HG03060 (cell line): ENCODE results near the gene UBE2Q2.
"Not testable (repeated sequence)": the region's sequence is repeated elsewhere in the genome, so short reads cannot be mapped to it uniquely, and the experiment has no call there.

ENCODE experiments used
- ATAC-seq: cut with Tn5 transposase; IDR thresholded peaks from one replicate; pipeline ENCODE4 v1.9.1; 2021; ENCODE audit warnings: low read depth, moderate number of reproducible peaks; ENCODE audit not compliant: unreplicated experiment

The UBE2Q2 gene

DNA sequence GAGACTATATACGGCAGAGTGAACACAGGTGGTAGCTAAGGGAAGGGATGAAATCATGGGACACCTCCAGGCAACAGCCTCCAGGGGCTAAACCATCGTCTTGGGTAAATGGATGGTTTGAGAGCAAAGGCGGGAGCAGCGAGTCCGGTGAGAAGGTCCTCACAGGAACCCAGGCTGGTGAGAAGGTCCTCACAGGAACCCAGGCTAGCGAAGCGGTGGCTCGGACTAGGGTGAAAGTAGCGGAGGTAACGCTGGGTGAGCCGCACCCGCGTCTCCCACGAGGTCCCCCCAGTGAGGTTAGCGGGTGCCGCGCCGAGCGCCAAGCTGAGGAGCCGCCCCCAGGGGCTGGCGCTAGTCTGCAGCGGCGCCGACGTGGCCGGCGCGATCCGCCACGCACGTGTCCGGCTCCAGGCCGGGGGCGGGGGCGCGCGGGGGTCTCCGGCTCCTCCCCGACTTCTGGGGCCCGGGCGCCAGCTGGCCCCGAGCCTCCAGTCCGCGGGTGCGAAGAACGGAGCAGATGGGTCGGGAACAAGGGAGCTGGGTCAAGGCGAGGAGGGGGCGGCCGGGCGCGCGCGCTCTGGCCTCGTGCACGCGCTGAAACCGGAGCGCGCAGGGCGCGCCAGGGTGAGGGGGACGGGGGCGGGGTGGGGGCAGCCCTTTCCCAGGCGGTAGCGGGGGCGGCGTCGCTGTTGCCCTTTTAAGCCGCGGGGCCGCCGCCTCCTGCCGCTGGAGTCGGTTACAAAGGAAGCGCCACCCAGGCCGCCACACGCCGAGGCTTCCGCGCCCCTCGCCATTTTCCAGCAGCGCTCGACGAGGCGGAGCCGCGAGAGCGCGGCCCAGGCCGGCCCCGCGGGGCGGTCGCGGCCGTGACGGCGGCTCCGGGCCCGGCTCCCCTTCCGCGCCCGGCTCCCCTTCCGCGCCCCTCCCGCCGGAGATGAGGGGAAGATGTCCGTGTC, at the start of gene UBE2Q2:
UBE2Q2 (plus strand) TSS at position 726 of the 956 bp plus-strand sequence; CDS start at position 946, 220 bp downstream.
- no peak for ATAC-seq

DNA sequence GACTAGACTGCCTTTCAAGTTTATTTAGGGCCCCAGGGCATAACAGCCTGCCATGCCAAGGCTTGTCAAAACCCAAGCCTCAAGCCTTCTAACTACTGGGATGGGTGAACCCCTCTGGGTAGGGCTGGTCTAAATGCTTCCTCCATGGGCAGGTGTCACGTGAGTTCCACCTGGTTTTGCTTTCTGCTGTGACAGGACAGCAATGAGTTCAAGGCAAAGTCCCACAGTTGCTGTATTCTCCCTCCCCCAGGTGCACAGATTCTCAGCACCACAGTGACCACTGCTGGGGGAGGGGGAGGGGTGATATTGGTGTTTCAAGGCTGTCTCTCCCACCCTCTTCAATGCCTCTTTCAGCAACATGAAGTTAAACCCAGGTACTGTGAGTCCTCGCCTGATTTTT, 46.9 kb upstream of the UBE2Q2 start:
- no peak for ATAC-seq

DNA sequence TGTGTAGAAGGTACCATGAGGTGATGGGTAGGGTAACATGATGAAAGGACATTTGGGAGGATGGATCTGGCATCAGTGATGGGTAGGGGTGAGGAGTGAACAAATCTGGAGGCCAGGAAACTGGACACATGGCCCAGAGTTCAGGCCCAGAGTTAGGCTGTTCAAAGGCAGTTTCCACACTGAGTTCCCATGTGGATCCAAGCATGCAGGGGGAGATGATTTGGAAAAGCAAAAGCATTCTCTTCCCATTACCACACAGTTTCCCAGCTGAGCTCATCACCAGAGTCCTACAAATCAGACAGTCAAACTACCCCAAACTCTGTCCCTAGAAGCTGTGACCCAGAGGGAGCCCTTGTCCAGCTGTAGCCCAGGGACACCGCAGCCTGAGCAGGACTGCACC, 46.1 kb upstream of the UBE2Q2 start:
- ATAC-seq = not testable (repeated sequence)

DNA sequence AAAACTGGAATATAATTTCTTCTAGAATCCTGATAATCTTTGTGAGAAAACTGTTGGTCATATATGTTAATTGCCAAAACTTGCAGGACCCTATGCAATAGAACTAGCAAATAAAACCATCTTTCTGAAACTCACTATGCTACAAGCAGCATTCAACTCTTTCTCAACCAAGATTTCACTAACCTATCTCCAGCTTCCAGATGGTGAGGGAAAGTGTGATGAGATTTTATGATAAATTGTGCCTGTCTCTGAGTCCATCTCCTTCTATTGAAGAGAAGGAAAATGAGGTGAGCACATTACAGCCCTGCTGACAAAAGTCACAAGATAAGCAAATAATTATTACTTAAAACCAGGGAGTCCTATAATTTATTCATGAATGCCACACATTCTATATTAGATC, 44.1 kb upstream of the UBE2Q2 start:
- ATAC-seq = no peak

DNA sequence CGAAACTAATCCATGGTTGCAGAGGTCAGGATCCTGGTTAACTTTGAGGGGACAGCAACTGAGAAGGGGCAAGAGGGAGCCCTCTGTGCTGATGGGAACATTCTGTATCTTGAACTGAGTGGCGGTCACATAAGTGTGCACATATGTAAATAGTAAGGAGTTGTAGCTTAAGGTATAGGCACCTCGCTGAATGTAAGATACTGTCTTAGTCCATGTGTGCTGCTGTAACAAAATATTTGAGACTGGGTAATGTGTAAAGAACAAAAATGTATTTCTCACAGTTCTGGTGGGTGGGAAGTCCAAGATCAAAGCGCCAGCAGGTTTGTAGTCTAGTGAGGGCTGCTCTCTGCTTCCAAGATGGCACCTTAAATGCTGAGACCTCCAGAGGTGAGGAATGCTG, 42.8 kb upstream of the UBE2Q2 start:
- ATAC-seq = not testable (repeated sequence)

DNA sequence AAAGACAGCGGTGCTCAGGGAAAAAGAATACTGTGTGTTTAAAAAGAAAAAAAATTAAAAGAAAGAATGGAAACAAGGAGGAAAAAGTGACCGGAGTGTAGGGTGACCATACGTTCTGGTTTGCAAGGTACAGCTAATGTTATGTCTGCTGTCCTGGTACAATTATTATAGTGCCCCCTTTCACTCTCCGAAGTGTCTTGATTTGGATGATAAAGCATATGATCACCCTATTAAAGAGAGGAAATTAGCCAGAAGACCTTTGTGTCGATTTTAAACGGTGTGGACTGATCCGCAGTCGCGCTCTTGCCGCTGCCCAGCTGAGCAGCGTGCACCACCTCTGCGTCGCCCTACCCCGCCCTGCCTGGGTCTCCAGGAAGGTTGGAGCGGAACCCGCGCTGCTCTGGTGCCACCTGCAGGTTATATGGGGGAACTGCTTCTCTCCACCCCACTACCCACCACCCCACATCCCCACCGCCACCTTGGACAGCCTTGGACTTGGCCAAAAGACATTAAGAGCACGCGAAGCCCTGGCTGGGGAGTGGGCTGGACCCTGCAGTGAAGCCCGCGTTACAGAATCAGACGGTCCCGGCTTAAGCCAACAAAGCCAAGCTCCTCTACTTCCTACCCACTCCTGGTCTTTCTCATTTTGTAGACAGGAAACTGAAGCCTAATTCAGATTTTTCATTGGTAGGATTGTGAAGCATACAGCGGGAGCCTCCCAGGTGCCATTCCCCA, 41.2 kb upstream of the UBE2Q2 start:
- no peak for ATAC-seq

DNA sequence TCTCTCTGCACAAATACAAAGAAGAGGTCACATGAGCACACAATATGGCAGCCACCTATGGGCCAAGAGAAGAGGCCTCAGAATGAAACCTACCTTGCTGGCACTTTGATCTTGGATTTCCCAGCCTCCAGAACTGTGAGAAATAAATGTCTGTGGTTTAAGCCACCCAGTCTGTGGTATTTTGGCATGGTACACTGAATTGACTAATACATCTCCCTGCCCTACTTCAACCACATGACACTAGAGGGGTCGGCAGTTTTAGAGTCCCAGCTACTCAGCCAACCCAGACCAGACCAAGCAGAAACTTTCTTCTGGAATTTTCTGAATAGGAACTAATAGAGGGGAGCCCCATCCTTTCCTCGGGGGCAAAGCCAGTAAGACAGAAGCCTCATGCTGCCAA, 35.8 kb upstream of the UBE2Q2 start:
- ATAC-seq = not testable (repeated sequence)

DNA sequence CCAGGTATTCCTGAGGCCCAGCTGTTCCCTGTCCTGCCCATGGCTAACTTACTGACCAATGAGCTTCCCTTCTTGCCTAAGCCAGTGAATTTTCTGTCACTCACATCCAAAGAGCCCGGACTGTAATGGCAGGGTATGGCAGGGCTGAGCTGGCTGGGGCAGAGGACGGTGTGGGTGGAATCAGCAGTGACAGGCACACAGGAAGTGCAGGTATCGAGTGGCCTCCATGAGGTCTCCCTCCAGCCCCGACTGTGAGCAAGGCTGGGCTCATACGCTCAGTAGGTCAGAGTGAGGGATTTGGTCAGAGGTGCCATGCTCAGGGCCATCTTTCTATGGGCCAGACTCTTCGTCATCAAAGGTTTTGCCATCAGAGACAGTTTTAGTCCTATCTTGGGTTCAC, 35.2 kb upstream of the UBE2Q2 start:
- not testable (repeated sequence) for ATAC-seq

DNA sequence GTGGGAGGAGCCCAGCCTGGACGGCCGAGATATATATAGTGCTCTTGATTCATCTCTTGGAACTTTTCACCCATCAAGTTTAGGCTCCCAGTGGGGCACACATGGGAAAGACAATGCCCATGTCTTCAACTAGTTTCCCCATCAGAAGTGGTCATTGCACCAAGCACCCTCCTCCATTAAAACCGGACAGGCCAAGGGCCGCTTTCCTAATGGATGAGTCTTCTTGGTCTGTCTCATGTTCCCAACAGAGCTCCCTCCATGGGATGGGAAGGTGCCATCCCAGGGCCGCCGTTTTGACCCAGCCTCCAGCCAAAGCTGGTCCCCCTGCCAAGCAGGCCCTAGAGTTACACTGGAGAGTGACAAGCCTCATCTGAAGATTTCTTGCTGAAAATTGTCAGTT, 34.7 kb upstream of the UBE2Q2 start:
- no peak for ATAC-seq

DNA sequence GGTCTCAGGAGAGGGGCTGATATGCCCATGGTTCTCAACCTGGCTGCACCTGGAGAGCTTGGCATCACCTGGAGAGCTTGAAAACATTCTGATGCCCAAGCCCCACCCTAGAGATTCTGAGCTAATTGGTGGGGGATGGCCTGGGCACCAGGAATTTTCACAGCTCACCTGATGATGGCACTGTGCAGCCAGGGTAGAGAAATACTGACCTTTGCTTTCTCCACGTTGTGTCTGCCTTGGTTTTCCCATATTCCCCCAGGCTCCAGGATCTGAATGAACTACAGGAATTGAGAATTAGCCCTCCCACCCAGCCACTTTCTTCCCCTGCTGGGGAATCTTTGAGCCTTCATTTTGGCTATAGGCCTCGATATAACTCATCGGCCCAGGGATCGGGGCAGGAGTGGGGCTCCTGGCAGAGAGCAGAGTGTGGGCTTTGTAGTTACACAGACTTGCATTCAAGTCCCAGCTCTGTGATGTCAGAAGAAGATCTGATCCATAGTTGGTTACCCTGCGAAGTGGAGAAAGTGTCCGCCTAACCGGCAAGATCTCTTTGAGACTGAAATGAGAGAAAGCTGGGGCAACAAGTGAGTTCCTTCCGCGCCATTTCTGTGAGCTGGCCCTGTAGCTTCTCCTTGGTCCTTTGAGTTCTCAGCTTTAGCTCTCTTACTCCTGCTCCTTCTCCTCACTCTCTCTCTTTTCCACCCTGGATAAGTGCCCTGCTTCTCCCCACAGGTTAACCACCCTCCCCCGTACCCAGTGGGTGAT, 33.1 kb upstream of the UBE2Q2 start:
- no peak for ATAC-seq

DNA sequence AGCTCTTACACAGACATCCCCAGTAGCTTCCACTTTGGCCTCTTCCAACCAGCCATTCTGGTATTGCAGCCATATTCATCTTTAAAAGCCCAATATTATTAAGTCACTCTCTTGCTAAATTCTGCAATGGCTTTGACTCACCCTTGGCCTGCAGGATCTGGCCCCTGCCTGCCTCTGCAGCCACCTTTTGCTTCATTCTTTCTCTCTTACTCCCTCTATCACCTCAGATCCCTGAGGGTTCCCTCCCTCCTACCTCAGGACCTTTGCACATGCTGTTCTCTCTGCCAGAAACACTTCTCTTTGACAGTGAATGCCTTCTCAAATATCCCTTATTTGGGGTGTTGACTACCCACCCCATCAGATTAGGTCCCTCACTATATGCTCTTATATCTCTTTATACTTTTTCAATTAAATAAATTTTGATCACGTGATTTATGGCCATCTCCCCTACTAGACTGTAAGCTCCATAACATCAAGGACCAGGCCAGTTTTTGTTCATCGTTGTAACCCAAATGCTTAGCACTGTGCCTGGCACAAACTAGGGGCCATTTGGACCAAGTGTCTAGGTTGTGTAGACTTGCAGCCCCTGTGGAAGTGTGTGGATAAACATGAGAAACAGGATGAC, 32.3 kb upstream of the UBE2Q2 start:
- ATAC-seq = no peak

DNA sequence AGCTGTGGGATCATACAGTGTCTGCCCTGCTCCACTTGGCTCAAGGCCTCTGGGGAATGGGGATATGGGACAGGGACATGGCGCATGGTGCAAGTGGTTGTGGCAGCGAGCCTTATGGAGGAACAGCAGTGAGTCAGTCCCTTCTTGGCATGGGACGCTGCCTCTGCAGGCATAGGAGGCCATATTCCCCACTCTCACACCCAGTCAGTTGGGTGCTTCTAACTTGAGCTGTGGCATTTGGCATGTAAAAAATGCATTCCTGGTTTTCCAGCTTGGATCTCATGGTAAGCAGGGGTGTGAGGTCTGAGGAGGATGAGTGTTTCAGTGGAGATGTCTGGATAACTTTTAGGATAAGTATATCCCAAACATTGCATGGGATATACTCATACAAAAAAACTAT, 31.6 kb upstream of the UBE2Q2 start:
- no peak for ATAC-seq

DNA sequence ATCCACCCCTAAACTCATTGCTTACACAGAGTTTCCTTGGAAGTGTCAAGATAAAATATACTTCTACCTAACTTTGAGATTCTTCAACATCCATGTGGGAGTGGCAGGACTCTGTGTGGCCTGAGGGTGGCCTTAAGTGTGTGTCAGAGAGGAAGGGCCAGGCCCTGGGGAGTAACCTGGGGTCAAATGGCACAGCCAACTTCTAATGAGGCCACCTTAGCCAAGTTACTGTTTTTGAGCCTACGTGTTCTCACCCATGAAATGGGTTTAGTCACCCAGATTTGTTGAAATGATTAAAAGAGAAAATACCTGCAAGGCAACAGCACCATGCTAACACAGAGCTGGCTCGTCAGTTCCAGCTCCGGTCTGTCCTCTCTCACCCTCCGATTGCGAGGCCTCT, 28.5 kb upstream of the UBE2Q2 start:
- no peak for ATAC-seq

DNA sequence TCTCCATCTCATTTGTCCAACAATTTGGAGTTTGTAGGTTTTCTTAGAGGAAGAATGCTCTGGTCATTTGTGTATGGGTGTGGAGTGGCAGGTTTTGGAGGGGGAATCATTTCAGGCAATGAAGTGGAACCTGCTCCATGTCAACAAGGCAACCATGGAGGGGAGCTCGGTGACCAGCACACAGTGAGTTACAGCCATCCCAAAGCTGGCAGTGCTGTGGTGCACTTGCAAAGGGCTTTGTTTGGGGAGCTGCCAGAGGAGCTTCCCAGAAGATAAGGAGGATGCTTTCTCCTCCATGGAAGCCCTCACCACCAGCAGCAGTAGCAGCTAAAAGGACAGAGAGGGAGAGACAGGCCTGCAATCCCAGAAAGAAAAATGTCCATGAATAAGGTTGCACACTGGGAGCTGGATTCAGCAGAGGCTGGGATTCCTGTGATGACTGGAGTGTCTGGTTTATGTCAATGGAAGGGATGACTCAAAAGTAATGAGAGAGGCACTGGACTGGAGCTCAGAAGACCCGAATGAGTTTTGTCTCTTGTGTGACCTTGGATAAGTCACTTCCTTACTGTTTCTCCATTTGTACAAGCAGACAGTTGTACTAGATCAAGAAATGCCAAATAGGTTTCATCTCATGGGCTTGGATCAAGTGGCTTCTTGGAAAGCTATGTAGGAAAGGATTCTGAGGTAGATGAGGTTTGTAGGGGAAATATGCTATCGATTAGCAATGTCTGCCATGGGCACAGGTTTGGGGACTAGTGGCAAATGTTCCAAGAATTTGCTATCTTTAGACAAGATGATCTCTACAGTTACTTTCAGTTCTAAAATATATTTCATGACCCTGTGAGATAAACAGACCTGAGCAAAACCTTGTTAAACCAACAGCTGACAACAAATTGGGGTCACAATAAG, 27.2 kb upstream of the UBE2Q2 start:
- no peak for ATAC-seq

DNA sequence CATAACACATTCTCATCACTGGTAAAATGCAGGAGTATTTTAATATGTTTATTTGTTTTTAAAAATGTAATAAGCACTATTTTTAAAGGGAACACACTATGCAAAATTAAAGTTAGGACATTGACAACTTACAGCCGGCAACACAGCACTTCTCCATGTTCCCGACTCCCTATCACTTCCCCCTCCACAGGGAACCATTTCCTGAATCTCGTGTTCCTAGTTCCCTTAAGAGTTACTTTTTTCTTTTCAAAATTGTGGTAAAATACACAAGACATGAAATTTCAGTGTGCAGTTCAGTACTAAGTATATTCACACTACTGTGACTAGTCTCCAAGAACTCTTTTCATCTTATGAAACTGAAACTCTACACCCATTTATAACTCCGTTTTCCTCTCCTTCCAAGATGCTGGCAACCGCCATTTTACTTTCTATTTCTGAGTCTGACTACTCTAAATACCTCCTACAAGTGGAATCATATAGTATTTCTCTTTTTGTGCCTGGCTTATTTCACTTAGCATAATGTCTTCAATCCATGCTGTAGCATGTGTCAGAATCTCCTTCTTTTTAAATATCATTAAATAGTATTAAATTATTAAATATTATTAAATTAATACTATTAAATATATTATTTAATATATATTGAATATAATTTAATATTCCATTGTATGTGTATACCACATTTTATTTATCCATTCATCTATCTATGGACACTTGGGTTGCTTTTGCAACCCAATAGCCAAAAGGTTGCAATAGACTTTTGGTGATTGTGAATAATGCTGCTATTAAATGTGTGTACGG, 25.9 kb upstream of the UBE2Q2 start:
- ATAC-seq = no peak

DNA sequence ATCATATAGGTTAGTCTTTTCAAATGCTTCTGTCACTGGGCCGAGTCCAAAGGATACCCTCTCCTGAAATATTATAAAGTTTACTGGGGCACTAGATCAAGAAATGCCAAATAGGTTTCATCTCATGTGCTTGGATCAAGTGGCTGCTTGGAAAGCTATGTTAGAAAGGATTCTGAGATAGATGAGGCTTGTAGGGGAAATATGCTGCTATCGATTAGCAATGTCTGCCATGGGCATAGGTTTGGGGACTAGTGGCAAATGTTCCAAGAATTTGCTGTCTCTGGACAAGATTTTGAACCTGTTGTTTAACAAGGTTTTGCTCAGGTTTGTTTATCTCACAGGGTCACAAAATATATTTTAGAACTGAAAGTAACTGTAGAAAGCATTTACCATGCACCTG, 23.0 kb upstream of the UBE2Q2 start:
- no peak for ATAC-seq

DNA sequence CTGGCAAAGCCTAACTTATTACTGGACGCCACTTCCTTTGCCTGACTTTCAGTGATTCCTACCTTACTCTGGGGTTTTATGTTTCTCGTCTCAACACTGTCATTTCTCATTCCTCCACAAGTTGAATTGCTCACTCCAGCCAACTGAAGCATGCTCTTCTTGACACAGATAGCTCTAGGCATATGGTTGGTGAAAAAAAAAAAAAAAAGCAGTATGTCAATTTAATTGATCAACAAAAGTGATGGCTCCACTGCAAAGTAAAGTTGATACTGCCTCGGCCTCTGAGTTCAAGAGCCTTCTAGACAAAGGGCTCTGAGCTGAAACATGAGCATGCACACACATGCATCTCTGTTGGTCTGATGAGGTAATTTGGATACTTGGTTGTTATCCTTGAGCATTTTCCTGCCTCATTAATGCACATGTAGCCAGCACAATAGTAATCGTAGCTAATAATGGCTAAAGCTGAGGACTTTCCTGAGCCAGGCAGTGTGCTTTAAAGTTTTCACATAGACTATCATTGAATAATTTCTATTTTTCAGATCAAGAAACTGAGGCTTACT, 21.4 kb upstream of the UBE2Q2 start:
- ATAC-seq = no peak

DNA sequence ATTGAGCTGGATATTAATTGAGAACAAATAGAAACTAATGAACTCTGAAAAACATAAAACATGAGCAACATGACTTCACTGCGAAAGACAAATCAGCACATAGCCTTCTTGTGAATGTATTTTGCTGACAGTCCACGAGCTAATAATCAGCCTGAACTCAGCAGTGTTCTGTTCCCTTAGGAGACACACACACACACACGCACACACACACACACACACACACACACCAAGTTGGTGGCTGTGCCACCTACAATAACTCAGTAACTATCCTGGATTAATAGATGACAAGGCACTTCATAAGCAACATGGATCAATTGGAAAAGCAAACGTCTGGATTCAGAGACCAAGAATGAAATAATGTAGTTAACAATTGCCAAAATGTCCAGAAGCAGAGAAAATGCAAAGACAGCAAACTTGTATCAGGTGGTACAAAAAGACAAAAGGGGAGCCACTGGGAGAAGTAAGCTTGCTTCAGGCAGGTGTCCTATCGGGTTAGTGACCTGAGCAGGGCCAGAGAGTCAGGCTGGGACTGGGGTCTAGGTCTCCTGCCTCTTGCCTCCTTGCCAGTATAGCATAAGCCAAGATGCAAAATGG, 20.5 kb upstream of the UBE2Q2 start:
- ATAC-seq = no peak
